Endothelial cell of umbilical vein (primary cell): ENCODE measurements around the gene EHMT1. TPM values are rescaled to one million over a fixed set of nuclear protein-coding genes. Genes with fewer than 3 reads are reported as not detected.

ENCODE experiments used
- BruUV-seq: library from RNA; stranded (reverse); fragments of 400-500 nt; replicated peaks from 2 replicates; lab custom pipeline; 2021; lab: Mats Ljungman, UMichigan
- CTCF ChIA-PET: fragments of 300-600, 350-600 bp; sonication (Branson Sonifier 250); formaldehyde crosslinking; loops from one replicate; lab custom pipeline; 2021; ENCODE audit warnings: antibody characterized with exemption, inconsistent platforms; lab: Charles Lee
- POLR2A ChIA-PET: fragments of 300-600, 350-600 bp; sonication (Branson Sonifier 250); formaldehyde crosslinking; loops from one replicate; lab custom pipeline; 2021; ENCODE audit warnings: antibody characterized with exemption, inconsistent platforms; lab: Charles Lee
- DNase-seq: peaks from one replicate; pipeline ENCODE4 v3.0.0-alpha.2; 2011; ENCODE audit warnings: low read depth, low spot score
- FAIRE-seq: peaks from 2 replicates; lab custom pipeline; 2011; peaks lifted over from hg19 to GRCh38; lab: Jason Lieb, UNC
- H2AFZ ChIP-seq: 2 replicates; pipeline ENCODE4 v1.6.0; 2012; ENCODE audit warnings: low read depth, low read length, control low read depth, inconsistent platforms
- H3K27ac ChIP-seq: 2 replicates; pipeline ENCODE4 v1.5.1; 2011; ENCODE audit warnings: low read depth, mild to moderate bottlenecking, control low read depth, low read length, moderate library complexity; ENCODE audit not compliant: insufficient read depth
- H3K27me3 ChIP-seq, 2 experiments: 2 replicates each; pipeline versions ENCODE4 v1.6.0 to v1.6.1; 2011; ENCODE audit warnings: low read length in 2 of 2, mixed read lengths in 1 of 2; ENCODE audit not compliant: control insufficient read depth in 2 of 2, insufficient read depth in 2 of 2
- H3K36me3 ChIP-seq, 2 experiments: 2 replicates in 1 of 2; 3 replicates in 1 of 2; pipeline ENCODE4 v1.5.1; 2011; ENCODE audit warnings: low read length in 2 of 2, mild to moderate bottlenecking in 1 of 2, moderate library complexity in 1 of 2; ENCODE audit not compliant: control insufficient read depth in 2 of 2, insufficient read depth in 2 of 2; ENCODE audit errors: extremely low read depth in 1 of 2
- H3K4me1 ChIP-seq: 3 replicates; pipeline ENCODE4 v1.5.1; 2011; ENCODE audit warnings: mild to moderate bottlenecking, low read length; ENCODE audit not compliant: control insufficient read depth, insufficient read depth; ENCODE audit errors: extremely low read depth
- H3K4me2 ChIP-seq: 2 replicates; pipeline ENCODE4 v1.6.1; 2011; ENCODE audit warnings: low read length, control low read depth, mixed read lengths; ENCODE audit not compliant: insufficient read depth
- H3K4me3 ChIP-seq, 3 experiments: fragments of 200-600 bp in 1 of 3; sonication (generic), shearing (Covaris generic) in 1 of 3; replicated peaks in 1 of 3; 2 replicates each; pipeline ENCODE4 v1.5.1; 2011 to 2016; ENCODE audit warnings: control low read depth in 3 of 3, low read length in 3 of 3, mild to moderate bottlenecking in 2 of 3, inconsistent platforms in 1 of 3, low read depth in 1 of 3, moderate library complexity in 1 of 3; ENCODE audit not compliant: insufficient read depth in 1 of 3
- H3K79me2 ChIP-seq: 2 replicates; pipeline ENCODE4 v1.6.0; 2012; ENCODE audit warnings: low read length, inconsistent platforms; ENCODE audit not compliant: control insufficient read depth, insufficient read depth
- H3K9ac ChIP-seq: replicated peaks from 2 replicates; pipeline ENCODE3; 2011; ENCODE audit warnings: low read length, control low read depth; ENCODE audit not compliant: insufficient read depth; ENCODE audit errors: extremely low read depth
- H3K9me1 ChIP-seq: replicated peaks from 3 replicates; pipeline ENCODE4 v1.6.0; 2011; ENCODE audit warnings: mild to moderate bottlenecking, low read length; ENCODE audit not compliant: control insufficient read depth, insufficient read depth; ENCODE audit errors: extremely low read depth
- H3K9me3 ChIP-seq: replicated peaks from 2 replicates; pipeline ENCODE4 v1.5.1; 2012; ENCODE audit warnings: low read length, inconsistent platforms; ENCODE audit not compliant: control insufficient read depth, insufficient read depth
- H4K20me1 ChIP-seq: replicated peaks from 2 replicates; pipeline ENCODE3; 2011; ENCODE audit warnings: mild to moderate bottlenecking, low read length; ENCODE audit not compliant: control insufficient read depth, insufficient read depth; ENCODE audit errors: extremely low read depth
- EZH2 ChIP-seq: IDR thresholded peaks from 2 replicates; pipeline ENCODE4 v1.6.1; 2012; ENCODE audit warnings: borderline replicate concordance, low read depth, mild to moderate bottlenecking, moderate library complexity, low read length, inconsistent platforms; ENCODE audit not compliant: severe bottlenecking
- FOS ChIP-seq: IDR thresholded peaks from 2 replicates; pipeline ENCODE4 v1.6.1; 2011; ENCODE audit warnings: mild to moderate bottlenecking, low read length, moderate library complexity, borderline replicate concordance; ENCODE audit not compliant: insufficient read depth
- GATA2 ChIP-seq: IDR thresholded peaks from 2 replicates; pipeline ENCODE4 v1.7.0; 2011; ENCODE audit warnings: low read depth, mild to moderate bottlenecking, moderate library complexity, mixed read lengths, low read length; ENCODE audit not compliant: insufficient read length, insufficient read depth
- JUN ChIP-seq: IDR thresholded peaks from 2 replicates; pipeline ENCODE4 v1.6.1; 2011; ENCODE audit warnings: borderline replicate concordance, low read depth; ENCODE audit not compliant: insufficient read length, insufficient read depth
- MYC ChIP-seq: IDR thresholded peaks from one replicate; pipeline ENCODE4 v1.6.1; 2011; ENCODE audit warnings: mild to moderate bottlenecking, low read depth, low read length
- POLR2A ChIP-seq: IDR thresholded peaks from 2 replicates; pipeline ENCODE4 v1.6.1; 2012; ENCODE audit warnings: low read depth, mild to moderate bottlenecking, control low read depth, low read length
- POLR2AphosphoS5 ChIP-seq: IDR thresholded peaks from 2 replicates; pipeline ENCODE4 v1.6.1; 2012; ENCODE audit warnings: low read depth, mild to moderate bottlenecking, control low read depth, low read length, moderate library complexity; ENCODE audit not compliant: insufficient read depth
- dilution Hi-C: fragments of 300-500 bp; cut with MboI; formaldehyde crosslinking; loops from one replicate; pipeline ENCODE4 v1.15.0; 2019; ENCODE audit warnings: low sequenced_read_pairs; ENCODE audit not compliant: extremely low pct_ligation_motif_present
- intact Hi-C: fragments of 100-400 bp; cut with micrococcal nuclease; formaldehyde crosslinking; loops from one replicate; pipeline ENCODE4 v1.10.0; 2022
- polyA plus RNA-seq, 4 experiments: library from polyadenylated mRNA; depleted of rRNA in 3 of 4; stranded (reverse) in 3 of 4; unstranded in 1 of 4; fragments of >200 nt; gene quantifications; 2 replicates each; pipeline versions ENCODE4 v1.2.1 to v1.2.3, GENCODE V29; 2011 to 2012; ENCODE audit warnings: missing spikeins in 1 of 4
- total RNA-seq: library from RNA; stranded (reverse); gene quantifications from 2 replicates; pipeline ENCODE4 v1.2.3, GENCODE V29; 2021
- TF ChIP-seq, protein P1 (sequence below): IDR thresholded peaks from 2 replicates; pipeline ENCODE4 v1.6.1; 2011; ENCODE audit not compliant: insufficient read depth, insufficient read length
- TF ChIP-seq, protein P2 (sequence below), 2 donors: IDR thresholded peaks; 1 replicate in 1 of 2; 2 replicates in 1 of 2; pipeline ENCODE4 v1.5.1; 2011; ENCODE audit warnings: low read length in 2 of 2, mild to moderate bottlenecking in 2 of 2, moderate library complexity in 2 of 2, control low read depth in 1 of 2, inconsistent platforms in 1 of 2, low read depth in 1 of 2; ENCODE audit not compliant: insufficient read depth in 1 of 2; ENCODE audit errors: extremely low read depth in 1 of 2

EHMT1 gene
- total and polyA plus RNA-seq, 2 donors (not counting 3 experiments of a cell fraction or from before 2014, with no cell fraction given) = 48.2 to 104 TPM

DNA sequence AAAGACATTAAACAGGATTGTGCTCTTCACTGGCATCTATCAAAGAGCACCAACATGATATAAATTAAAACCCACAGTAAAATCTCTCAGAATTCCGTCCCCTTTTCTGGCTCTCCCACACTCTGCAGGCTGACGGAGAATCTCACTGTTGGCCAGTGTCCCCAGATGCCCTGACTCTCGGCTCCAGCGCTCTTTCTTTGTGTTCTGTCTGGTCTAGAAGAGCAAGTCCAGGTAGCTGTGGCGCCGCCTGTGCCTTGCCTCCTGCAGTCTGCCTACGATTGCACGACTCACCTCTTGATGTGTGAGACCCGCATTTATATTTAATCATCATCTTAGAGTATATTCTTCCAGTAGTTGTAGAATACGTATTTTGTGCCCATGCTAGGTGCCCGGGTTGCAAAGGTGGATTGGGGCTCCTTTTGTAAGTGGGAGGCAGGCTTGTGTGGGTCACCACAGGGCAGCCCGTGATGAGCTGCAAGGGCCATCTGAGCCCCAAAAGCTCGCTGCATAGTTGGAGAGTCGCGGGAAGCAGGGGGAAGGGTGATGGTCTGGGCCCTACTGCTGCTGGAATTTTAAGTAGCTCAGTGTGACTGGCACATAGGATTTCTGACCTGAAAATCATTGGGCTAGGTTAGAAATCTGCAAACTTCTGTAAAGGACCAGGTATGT, 55.6 kb downstream of the EHMT1 start:
- H3K9ac ChIP-seq = no peak overlapping the region
- BruUV-seq = no TSS peak
- no peaks in the 10 kb centered on the region for H3K27me3 ChIP-seq
- dilution Hi-C loops (no loop called here), intact Hi-C loops (loop anchor here (5.0 to 10.0 kb wide), 2 partner anchors 52 to 80 kb away; no protein-coding TSS in a partner anchor)
- H3K27ac ChIP-seq = no peak overlapping the region
- H3K36me3 ChIP-seq = no peaks in the 10 kb centered on the region
- FAIRE-seq (no peak), DNase-seq (no peak)
- TF ChIP-seq, protein P1, sequence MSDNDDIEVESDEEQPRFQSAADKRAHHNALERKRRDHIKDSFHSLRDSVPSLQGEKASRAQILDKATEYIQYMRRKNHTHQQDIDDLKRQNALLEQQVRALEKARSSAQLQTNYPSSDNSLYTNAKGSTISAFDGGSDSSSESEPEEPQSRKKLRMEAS = no peak
- TF ChIP-seq POLR2AphosphoS5 (no peak), EZH2 (no peak), POLR2A (no peak), JUN (no peak), FOS (no peak), GATA2 (no peak), MYC (no peak)
- TF ChIP-seq, protein P2, sequence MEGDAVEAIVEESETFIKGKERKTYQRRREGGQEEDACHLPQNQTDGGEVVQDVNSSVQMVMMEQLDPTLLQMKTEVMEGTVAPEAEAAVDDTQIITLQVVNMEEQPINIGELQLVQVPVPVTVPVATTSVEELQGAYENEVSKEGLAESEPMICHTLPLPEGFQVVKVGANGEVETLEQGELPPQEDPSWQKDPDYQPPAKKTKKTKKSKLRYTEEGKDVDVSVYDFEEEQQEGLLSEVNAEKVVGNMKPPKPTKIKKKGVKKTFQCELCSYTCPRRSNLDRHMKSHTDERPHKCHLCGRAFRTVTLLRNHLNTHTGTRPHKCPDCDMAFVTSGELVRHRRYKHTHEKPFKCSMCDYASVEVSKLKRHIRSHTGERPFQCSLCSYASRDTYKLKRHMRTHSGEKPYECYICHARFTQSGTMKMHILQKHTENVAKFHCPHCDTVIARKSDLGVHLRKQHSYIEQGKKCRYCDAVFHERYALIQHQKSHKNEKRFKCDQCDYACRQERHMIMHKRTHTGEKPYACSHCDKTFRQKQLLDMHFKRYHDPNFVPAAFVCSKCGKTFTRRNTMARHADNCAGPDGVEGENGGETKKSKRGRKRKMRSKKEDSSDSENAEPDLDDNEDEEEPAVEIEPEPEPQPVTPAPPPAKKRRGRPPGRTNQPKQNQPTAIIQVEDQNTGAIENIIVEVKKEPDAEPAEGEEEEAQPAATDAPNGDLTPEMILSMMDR (IDR thresholded peaks at IDR 0.05; ENCODE audit: extremely low read depth in 1 of 2, insufficient read depth in 1 of 2, low read depth in 1 of 2, low read length in 2 of 2) = no peak
- H2AFZ ChIP-seq = no peak overlapping the region
- H4K20me1 ChIP-seq = peaks cover 4% of the 10 kb centered on the region
- H3K9me1 ChIP-seq = no peaks in the 10 kb centered on the region
- peaks cover 60% of the 10 kb centered on the region for H3K79me2 ChIP-seq
- no peaks in the 10 kb centered on the region for H3K9me3 ChIP-seq
- ChIA-PET CTCF (interaction anchor here (1.0 kb wide), 2 partner anchors 14 to 21 kb away, joined by 5 to 7 read pairs; no protein-coding TSS in a partner anchor), POLR2A (no interaction called here)
- H3K4me3 ChIP-seq = no peak overlapping the region
- no peak overlapping the region for H3K4me2 ChIP-seq
- H3K4me1 ChIP-seq = peaks cover 2% of the 10 kb centered on the region
